ENCODE results near the gene ASF1B.

GRCh38 chr19:14093117-14093823 is 43.1 kb downstream of the ASF1B start:
- TF ChIP-seq CTCF (conservative IDR thresholded peaks at IDR 0.05) (no peak), ZFX (IDR thresholded peaks at IDR 0.05) (no peak)
